Aorta (tissue), 5 donors: ENCODE data around the gene MECP2. TPM values are rescaled to one million over a fixed set of nuclear protein-coding genes. Genes with fewer than 3 reads are reported as not detected.
A peak's percentile ranks its signal among the peaks of the same experiment; 100 is the strongest.

Source experiments
- ATAC-seq: fragments of 200-7000 bp; cut with Tn5 transposase; one replicate; pipeline ENCODE4 v1.9.1; 2022; ENCODE audit warnings: moderate library complexity; ENCODE audit not compliant: low FRiP score
- DNase-seq, 2 donors: peaks; one replicate each; pipeline ENCODE4 v3.0.0-alpha.2; 2020
- H3K27ac ChIP-seq, 2 donors: one replicate each; pipeline ENCODE4 v1.5.1; 2013; ENCODE audit warnings: low read length in 2 of 2, mild to moderate bottlenecking in 2 of 2, moderate library complexity in 2 of 2, control low read depth in 1 of 2, inconsistent platforms in 1 of 2, low read depth in 1 of 2
- H3K27me3 ChIP-seq, 2 donors: one replicate each; pipeline ENCODE4 v1.6.1; 2013; ENCODE audit warnings: control low read depth in 1 of 2, low read length in 1 of 2, mild to moderate bottlenecking in 1 of 2, moderate library complexity in 1 of 2; ENCODE audit not compliant: insufficient read depth in 2 of 2, control insufficient read depth in 1 of 2
- H3K36me3 ChIP-seq, 2 donors: one replicate each; pipeline ENCODE4 v1.6.1; 2013; ENCODE audit warnings: control low read depth in 1 of 2, low read length in 1 of 2, mild to moderate bottlenecking in 1 of 2; ENCODE audit not compliant: insufficient read depth in 2 of 2, control insufficient read depth in 1 of 2
- H3K4me1 ChIP-seq, 2 donors: one replicate each; pipeline ENCODE4 v1.6.1; 2013; ENCODE audit warnings: low read length in 2 of 2, control low read depth in 1 of 2, mild to moderate bottlenecking in 1 of 2, moderate library complexity in 1 of 2; ENCODE audit not compliant: insufficient read depth in 2 of 2, control insufficient read depth in 1 of 2
- H3K4me3 ChIP-seq, 2 donors: one replicate each; pipeline ENCODE4 v1.5.1; 2013; ENCODE audit warnings: low read length in 2 of 2, control low read depth in 1 of 2, mild to moderate bottlenecking in 1 of 2
- H3K9me3 ChIP-seq: one replicate; pipeline ENCODE4 v1.6.1; 2013; ENCODE audit warnings: mild to moderate bottlenecking, low read length; ENCODE audit not compliant: control insufficient read depth
- WGBS, 2 donors: extraction: QIAGEN DNeasy Blood & Tissue Kit; methylation state at CpG; one replicate each; pipeline ENCODE4 v1.1.7; 2013; 5-methylcytosine and 5-hydroxymethylcytosine counted together
- intact Hi-C, 2 donors: fragments of 100-400 bp; cut with DNase I; formaldehyde crosslinking; loops; one replicate each; pipeline versions ENCODE4 v1.14.2 to v1.15.0; 2022
- polyA plus RNA-seq, 2 donors: library from polyadenylated mRNA; stranded (reverse); fragments of 200-250 nt; gene quantifications; one replicate each; pipeline ENCODE4 v1.2.3, GENCODE V29; 2013
- total RNA-seq, 2 donors: library from RNA; stranded (reverse); fragmentation: NEBNext Ultra II Directional; extraction: Animal tissue kit (Norgen Biotek cat#: 25700); gene quantifications; one replicate each; pipeline ENCODE4 v1.2.1, GENCODE V29; 2021
- donor health status: healthy with polysubstance abuse.
- donor health status: Bipolar disorder and iron deficiency.
- donor health status: DM: no; HTN: no; CAD: no.
- donor health status: DM: no; HTN: no; CAD: no.
- donor health status: DM: yes; HTN: yes; CAD: no.

The MECP2 gene
- total and polyA plus RNA-seq, 4 donors, result 10.4 to 80.7 (median 49.2) TPM

DNA sequence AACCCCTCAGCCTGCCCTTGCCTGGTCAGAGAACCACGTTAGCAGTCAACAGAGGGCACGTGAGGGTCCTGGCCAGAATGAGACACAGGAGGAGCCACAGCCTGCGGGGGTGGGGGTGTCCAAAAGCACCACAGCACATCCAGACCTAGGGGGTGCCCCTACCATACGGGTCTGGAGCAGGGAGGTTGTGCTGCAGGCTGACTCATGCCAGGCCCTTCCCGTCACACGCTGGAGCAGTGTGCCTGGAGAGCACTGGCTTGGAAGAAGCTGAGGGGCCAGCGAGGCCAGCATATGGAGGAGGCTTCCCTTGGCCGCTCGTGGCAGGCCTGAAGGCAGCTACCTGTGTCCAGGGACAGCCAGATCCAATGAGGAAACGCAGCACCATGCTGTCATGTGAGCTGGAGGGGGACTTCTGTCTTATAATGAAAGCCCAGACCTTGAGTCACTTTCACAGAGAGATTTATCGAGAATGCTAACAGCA lies 76.3 kb downstream of the MECP2 start:
- intact Hi-C loops, result loop anchor here in 1 of 2 donors (5.0 kb wide), 1 partner anchor 76 kb away; the partner anchor contains the start of gene MECP2
- Histone ChIP-seq H3K36me3 (no peaks in the 10 kb centered on the region), H3K4me1 (no peaks in the 10 kb centered on the region), H3K4me3 (no peak overlapping the region), H3K27me3 (no peaks in the 10 kb centered on the region), H3K9me3 (no peaks in the 10 kb centered on the region), H3K27ac (no peak overlapping the region)
- DNase-seq (no peak), ATAC-seq (no peak)
- 64 to 78% methylated on average over 11 of the region's 11 CpGs for WGBS, 2 donors

GRCh38 chrX:154020536-154021115 lies 76.9 kb downstream of the MECP2 start:
- Histone ChIP-seq H3K4me1 (no peaks in the 10 kb centered on the region), H3K36me3 (no peaks in the 10 kb centered on the region), H3K27me3 (no peaks in the 10 kb centered on the region), H3K27ac (peak overlapping the region in 1 of 2 donors; percentile 51), H3K9me3 (no peaks in the 10 kb centered on the region), H3K4me3 (no peak overlapping the region)
- 73 to 77% methylated on average over 9 of the region's 9 CpGs for WGBS, 2 donors
- no peak for DNase-seq
- intact Hi-C loops, result loop anchor here in 1 of 2 donors (5.0 kb wide), 1 partner anchor 77 kb away; the partner anchor contains the start of gene MECP2
- no peak for ATAC-seq

DNA sequence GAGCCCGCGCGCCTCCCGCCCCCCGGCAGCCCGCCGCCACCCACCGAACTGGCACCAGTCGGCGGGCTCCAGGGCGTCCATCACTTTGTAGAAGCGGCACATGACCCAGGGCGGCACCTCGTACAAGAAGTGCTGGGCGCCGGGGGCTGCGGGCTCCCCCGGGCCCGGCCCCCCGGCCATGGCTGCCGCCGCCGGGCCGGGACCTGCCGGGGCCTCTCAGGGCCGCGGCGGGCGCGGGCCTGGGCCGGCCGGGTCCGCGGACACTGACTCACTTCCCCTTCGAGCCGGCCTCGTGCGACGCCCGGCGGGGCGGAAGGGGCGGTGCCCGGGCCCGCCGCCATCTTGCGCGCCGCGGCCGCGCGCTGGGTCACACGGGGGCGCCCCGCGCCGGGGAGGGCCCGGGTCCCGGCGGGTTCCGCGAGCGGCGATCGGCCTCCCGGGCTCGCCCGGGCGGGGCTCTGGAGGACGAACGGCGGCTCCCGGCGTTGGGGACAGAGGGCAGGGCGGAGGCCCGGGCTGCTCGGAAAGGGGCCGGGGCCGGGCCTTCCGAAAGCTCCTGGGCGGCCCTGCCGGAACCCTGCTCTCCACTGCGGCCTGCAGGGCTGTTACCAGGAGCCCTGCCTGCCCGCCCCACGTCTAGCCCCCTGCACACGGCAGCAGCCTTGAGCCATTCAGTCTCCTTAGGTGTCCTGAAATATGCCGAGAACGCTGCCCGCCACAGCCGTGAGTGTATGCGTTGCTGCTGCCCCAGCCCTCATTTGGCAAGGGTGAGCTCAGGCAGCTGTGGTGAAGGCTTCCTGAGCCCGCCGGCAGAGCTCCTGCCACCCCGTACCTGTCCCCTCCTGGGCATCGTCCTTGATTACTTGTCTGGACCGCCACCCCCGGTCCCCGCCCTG lies 77.6 kb downstream of the MECP2 start, which contains the start of gene IRAK1:
IRAK1 (minus strand) TSS at position 270 of the 896 bp plus-strand sequence; CDS start at position 180, 90 bp downstream.
- peak; percentile 60 for ATAC-seq
- peak within 1 kb of the TSS in 1 of 2 donors; percentile 41 for H3K27ac ChIP-seq
- no peaks in the 10 kb centered on the region for H3K27me3 ChIP-seq
- 2 to 26% methylated on average over 56 to 99 of the region's 99 CpGs for WGBS, 2 donors
- no peaks in the 10 kb centered on the region for H3K36me3 ChIP-seq
- intact Hi-C loops, result loop anchor here in 1 of 2 donors (5.0 kb wide), 2 partner anchors 32 to 77 kb away; partner anchors contain the start of gene MECP2
- DNase-seq, result peak; percentile 74 to 86
- no peaks in the 10 kb centered on the region for H3K4me1 ChIP-seq
- H3K9me3 ChIP-seq, result no peaks in the 10 kb centered on the region
- peak within 1 kb of the TSS; percentile 32 to 59 for H3K4me3 ChIP-seq

GRCh38 chrX:154019061-154019621 lies 78.4 kb downstream of the MECP2 start:
- no peaks in the 10 kb centered on the region for H3K36me3 ChIP-seq
- ATAC-seq (no peak), DNase-seq (peak in 1 of 2 donors; percentile 47)
- peak overlapping the region; percentile 32 to 59 for H3K4me3 ChIP-seq
- H3K9me3 ChIP-seq, result no peaks in the 10 kb centered on the region
- peak overlapping the region in 1 of 2 donors; percentile 21 for H3K27ac ChIP-seq
- no peaks in the 10 kb centered on the region for H3K27me3 ChIP-seq
- H3K4me1 ChIP-seq, result no peaks in the 10 kb centered on the region
- 4 to 47% methylated on average over 35 to 45 of the region's 45 CpGs for WGBS, 2 donors
- intact Hi-C loops, result loop anchor here in 1 of 2 donors (5.0 kb wide), 1 partner anchor 33 kb away; no protein-coding TSS in a partner anchor

DNA sequence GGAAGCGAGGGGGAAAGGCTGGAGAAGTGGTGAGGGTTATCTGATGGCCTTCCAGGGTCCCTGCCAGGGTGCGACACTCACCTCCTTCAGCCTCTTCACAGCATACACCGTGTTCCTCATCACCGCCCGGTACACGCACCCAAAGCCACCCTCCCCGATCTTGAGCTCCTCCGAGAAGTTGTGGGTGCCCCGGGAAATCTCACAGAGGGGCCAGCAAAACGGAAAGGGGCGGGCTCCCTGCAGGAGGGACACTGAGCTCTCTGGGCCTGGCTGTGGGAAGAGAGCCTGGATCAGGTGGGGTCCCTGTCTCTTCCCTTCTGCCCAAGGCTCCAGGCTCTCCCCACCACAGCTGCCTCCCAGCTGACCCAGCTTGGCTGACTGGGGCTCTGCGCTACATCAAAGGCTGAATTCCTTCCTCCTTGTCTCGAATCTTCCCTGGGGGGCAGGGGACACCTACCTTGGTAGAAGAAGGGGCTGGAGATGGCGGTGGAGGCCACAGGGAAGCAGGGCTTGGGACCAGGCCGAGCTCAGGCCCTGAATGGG lies 78.9 kb downstream of the MECP2 start:
- intact Hi-C loops, result loop anchor here in 1 of 2 donors (5.0 kb wide), 1 partner anchor 34 kb away; no protein-coding TSS in a partner anchor
- DNase-seq (no peak), ATAC-seq (no peak)
- 85% methylated on average over 15 of the region's 15 CpGs for WGBS, 2 donors
- Histone ChIP-seq H3K27ac (no peak overlapping the region), H3K4me3 (no peak overlapping the region), H3K27me3 (no peaks in the 10 kb centered on the region), H3K4me1 (no peaks in the 10 kb centered on the region), H3K9me3 (no peaks in the 10 kb centered on the region), H3K36me3 (no peaks in the 10 kb centered on the region)

DNA sequence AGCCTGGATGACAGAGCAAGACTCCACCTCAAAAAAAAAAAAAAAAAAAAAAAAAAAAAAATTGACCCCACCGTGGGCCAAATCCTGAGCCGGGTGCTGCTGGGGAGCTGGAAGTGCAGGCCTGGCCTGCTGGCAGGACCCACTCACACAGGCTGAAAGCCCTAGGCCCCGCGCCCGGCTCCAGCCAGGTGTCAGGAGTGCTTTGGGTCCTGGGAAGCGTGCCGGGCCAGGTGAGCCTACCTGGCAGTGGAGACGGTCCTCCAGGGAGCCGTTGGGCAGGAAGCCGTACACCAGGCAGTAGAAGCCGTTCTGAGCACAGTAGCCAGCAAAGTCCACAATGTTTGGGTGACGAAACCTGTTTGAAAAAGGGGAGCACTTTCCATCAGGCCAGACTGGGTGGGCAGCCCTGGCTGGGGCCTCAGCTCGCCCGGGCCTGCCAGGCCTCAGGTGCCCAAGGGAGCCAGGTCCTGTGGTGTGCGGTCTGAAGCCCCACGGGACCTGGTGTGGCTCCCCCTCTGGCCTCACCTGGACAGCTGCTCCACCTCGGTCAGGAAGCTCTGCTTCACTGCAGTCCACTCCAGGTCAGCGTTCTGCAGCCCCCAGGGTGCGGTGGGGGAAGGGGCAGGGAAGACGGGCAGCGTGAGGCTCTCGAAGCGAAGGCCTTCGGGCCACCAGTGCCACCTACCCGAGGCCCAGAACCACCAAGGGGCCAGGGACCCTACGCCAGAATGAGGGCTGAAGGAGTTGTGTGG lies 79.6 kb downstream of the MECP2 start:
- ATAC-seq (no peak), DNase-seq (peak in 1 of 2 donors; percentile 43)
- WGBS, 2 donors, result 91 to 92% methylated on average over 26 of the region's 26 CpGs
- H3K36me3 ChIP-seq, result no peaks in the 10 kb centered on the region
- H3K9me3 ChIP-seq, result no peaks in the 10 kb centered on the region
- intact Hi-C loops, result loop anchor here in 1 of 2 donors (5.0 kb wide), 1 partner anchor 34 kb away; no protein-coding TSS in a partner anchor
- H3K27me3 ChIP-seq, result no peaks in the 10 kb centered on the region
- no peak overlapping the region for H3K27ac ChIP-seq
- H3K4me1 ChIP-seq, result no peaks in the 10 kb centered on the region
- no peak overlapping the region for H3K4me3 ChIP-seq

DNA sequence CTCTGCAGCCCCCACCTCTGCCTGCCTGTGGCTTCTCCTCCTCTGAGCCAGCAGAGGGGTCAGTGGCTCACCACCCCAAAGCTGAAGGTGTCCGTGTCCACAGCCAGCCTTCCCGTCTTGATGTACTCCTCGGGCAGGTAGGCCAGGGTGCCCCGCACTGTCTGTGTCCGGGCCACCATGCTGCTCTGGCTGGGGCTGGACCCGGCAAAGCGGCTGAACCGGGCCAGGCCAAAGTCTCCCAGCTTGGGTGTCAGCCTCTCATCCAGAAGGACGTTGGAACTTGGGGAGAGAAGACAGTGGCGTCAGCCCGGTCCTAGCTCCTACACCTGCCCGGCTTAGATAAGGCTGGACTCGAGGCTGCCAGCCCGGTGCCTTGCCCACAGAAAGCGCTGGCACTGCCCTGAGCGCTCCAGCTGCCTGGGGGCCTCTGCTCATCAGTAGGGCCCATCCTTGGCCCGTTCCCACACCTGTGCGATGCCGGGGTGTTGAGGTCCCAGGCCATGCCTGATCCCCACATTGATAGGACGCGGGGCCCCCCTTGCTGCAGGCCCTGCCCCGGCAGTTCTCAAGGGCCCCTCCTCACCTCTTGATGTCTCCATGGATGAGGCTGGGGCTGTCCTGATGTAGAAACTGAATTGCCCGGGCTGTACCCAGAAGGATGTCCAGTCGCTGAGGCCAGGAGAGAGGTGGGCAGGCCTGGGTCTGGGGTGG lies 81.0 kb downstream of the MECP2 start:
- Histone ChIP-seq H3K27ac (no peak overlapping the region), H3K27me3 (no peaks in the 10 kb centered on the region), H3K4me1 (no peaks in the 10 kb centered on the region), H3K9me3 (no peaks in the 10 kb centered on the region), H3K4me3 (no peak overlapping the region), H3K36me3 (no peaks in the 10 kb centered on the region)
- intact Hi-C loops, result loop anchor here in 1 of 2 donors (5.0 kb wide), 1 partner anchor 36 kb away; no protein-coding TSS in a partner anchor
- WGBS, 2 donors, result 91 to 92% methylated on average over 24 of the region's 24 CpGs
- ATAC-seq (no peak), DNase-seq (peak in 1 of 2 donors; percentile 42)
